Measurements from ENCODE around the gene PLAU.

GRCh38 chr10:73925539-73925938, 14.6 kb downstream of the PLAU start:
- no peak for TF ChIP-seq CTCF (IDR thresholded peaks at IDR 0.05; ENCODE audit: low read length)
- no peak for TF ChIP-seq EZH2 (IDR thresholded peaks at IDR 0.05; ENCODE audit: borderline replicate concordance, low read length)

Data from OCI-LY1 (cell line).